ENCODE measurements around the gene BNIP3.

BNIP3 gene

GRCh38 chr10:132003282-132003924 is 21.7 kb upstream of the BNIP3 start:
- no peak overlapping the region for H3K4me3 ChIP-seq (replicated peaks; ENCODE audit: low read depth, low read length)
- TF ChIP-seq CTCF (IDR thresholded peaks at IDR 0.05; ENCODE audit: low read length, missing control alignments): no peak
- no peak for DNase-seq (ENCODE audit: low read depth)

GRCh38 chr10:132002004-132002403 is 20.3 kb upstream of the BNIP3 start:
- no peak overlapping the region for H3K4me3 ChIP-seq (replicated peaks; ENCODE audit: low read depth, low read length)
- no peak for TF ChIP-seq CTCF (IDR thresholded peaks at IDR 0.05; ENCODE audit: low read length, missing control alignments)
- no peak for DNase-seq (ENCODE audit: low read depth)

GRCh38 chr10:132001238-132001972 is 19.7 kb upstream of the BNIP3 start:
- peak; percentile 8 for TF ChIP-seq CTCF (IDR thresholded peaks at IDR 0.05; ENCODE audit: low read length, missing control alignments)
- DNase-seq (ENCODE audit: low read depth): peak; percentile 56
- no peak overlapping the region for H3K4me3 ChIP-seq (replicated peaks; ENCODE audit: low read depth, low read length)

GRCh38 chr10:131998845-131999681 is 17.3 kb upstream of the BNIP3 start:
- H3K4me3 ChIP-seq (replicated peaks; ENCODE audit: low read depth, low read length): no peak overlapping the region
- DNase-seq (ENCODE audit: low read depth): no peak
- TF ChIP-seq CTCF (IDR thresholded peaks at IDR 0.05; ENCODE audit: low read length, missing control alignments): no peak

GRCh38 chr10:131998050-131998844 is 16.5 kb upstream of the BNIP3 start:
- H3K4me3 ChIP-seq (replicated peaks; ENCODE audit: low read depth, low read length): no peak overlapping the region
- no peak for DNase-seq (ENCODE audit: low read depth)
- TF ChIP-seq CTCF (IDR thresholded peaks at IDR 0.05; ENCODE audit: low read length, missing control alignments): no peak

GRCh38 chr10:131997366-131998049 is 15.8 kb upstream of the BNIP3 start:
- peak; percentile 92 for DNase-seq (ENCODE audit: low read depth)
- no peak overlapping the region for H3K4me3 ChIP-seq (replicated peaks; ENCODE audit: low read depth, low read length)
- TF ChIP-seq CTCF (IDR thresholded peaks at IDR 0.05; ENCODE audit: low read length, missing control alignments): no peak

Data from fibroblast of pulmonary artery (primary cell).